GM21737 (cell line): ENCODE results near the gene PPP2R5C.

Source experiments
- ATAC-seq: cut with Tn5 transposase; IDR thresholded peaks from one replicate; pipeline ENCODE4 v1.9.1; 2021; ENCODE audit warnings: mild to moderate bottlenecking, moderate library complexity; ENCODE audit not compliant: unreplicated experiment

Gene PPP2R5C

DNA sequence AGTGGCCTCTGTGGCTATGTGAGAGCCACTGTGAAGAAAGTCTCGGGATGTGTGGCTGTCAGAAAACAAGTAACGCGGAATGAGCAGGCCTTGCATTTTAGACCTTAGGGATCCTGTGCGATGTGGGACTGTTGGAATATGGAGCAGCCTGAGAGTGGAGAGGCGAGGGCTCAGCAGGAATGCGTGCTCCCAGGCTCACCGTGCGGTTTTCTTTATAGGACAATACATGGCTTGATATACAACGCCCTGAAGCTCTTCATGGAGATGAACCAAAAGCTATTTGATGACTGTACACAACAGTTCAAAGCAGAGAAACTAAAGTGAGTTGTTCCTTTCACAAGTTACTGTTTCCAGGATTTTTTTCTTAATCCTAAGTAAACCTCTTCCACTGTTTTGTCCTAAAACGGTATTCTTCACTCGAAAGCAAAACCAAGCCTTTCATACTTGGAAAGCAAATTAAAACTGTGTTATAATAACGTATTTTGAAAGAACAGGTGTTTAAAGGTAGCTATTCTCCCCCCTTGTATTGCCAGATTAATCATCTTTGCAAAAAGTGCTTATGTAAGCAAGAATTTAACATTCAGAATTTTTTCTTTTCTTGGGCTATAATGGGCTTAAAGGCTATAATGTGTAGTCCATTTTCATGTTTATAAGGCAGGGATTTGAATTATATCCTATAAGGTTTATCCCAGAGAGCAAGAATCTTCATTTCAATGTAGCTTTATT is 148.0 kb downstream of the PPP2R5C start:
- ATAC-seq = no peak

DNA sequence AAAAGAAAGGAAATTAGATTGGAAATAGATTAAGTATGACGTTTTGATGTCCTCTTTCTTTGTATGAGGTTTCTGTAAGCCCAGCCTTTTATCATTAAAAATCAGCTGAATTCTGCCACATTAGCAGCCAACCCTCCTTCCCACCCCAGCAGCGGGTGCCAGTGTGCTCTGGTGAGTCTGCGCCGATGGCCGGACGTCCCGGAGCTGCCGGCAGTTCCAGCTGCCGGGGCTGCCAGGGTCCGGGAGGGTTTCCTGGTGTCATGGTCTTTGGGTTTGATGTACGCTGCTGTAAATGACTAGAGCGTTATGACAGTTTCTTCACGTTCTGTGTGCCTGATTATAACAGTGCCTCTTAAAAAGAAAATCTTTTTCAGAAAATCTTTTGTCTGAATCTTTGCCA is 151.3 kb downstream of the PPP2R5C start:
- ATAC-seq = no peak

DNA sequence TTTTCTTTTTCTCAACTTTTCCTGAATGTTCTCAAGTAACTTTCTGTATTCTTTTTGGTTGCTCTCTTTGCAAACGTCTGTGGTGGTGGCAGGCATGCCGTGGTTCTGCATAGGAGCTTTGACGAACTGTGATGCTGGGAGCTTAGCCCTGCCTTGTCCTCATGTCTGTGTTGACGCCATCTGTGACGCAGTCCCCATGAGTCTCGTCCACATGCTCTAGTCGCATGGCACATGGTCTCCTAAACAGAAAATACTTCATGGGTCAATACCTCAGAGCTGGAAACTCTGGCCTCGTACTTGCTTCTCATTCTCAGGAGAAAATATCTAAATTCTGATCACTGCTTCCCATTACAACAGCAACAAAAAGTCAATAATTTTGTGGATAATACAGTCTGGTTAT is 152.6 kb downstream of the PPP2R5C start:
- no peak for ATAC-seq

DNA sequence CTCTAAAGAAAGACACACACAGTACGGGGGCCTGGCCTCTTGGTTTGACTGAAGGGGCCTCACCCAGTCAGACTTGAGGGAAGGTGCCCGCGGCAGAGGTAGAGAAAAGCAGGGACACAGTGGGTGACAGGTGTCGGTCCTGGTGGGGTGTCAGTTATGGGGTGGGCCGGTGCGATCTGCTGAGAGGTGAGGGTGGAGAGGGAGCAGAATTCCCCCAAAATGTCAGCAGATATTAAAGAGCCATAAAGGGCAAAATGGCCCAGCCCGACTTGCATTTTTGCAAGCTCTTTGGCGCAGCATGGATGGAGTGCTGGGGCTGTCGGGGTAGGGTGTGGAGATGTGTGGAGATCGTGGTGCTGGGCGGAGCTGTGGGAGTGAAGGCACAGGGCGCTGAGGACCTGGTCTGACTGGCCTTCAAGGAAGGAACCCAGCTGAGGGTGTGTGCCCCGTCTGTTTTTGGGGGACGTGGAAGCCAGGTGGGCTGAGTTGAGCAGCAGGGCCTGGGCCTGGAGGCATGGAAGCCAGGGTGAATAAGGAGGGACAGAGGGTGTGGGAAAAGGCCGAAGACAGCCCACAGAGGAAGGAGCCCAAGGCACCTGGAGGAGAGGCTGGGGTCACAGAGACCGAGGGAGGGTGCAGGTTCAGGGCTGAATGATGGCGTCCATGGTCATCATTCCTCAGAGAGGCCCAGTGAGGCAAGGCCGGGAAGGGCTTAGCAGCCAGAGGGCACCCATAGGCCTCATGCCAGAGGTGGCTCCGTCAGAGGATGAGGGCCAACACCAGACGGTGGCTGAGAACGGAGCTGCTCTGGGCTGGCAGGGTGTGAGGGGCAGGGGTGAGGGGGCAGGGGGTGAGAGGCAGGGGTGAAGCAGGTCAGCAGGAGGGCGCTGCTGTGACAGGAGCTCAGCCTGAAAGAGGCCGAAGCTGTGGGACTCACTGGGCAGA is 154.6 kb downstream of the PPP2R5C start:
- ATAC-seq = no peak

DNA sequence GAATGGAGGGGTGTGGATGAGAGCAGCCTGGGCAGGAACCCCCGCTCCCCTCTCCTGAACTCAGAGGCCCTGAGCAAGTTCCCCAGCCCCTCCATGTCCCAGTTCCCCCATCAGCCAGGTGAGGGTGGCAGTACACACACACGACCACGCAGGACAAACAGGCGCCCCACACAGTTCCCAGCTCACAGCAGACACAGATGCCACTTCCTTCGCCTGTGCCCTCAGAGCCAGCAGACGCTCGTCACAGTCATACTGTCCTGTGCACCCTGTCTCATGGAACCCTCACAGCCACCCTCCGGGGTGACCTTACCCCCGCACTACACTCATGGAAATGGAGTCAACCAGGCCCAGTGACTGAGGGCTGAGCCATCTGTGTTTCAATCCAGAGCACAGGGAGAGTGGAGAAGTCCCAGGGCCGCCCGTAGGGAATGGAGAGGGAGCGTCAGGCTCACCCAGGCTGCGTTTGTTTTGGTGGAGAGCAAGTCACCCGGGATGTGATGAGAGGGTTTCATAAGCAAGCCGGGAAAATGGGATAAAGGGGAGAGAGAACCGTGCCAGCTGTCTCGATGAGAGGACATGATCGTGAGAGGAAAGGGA is 155.4 kb downstream of the PPP2R5C start:
- no peak for ATAC-seq

DNA sequence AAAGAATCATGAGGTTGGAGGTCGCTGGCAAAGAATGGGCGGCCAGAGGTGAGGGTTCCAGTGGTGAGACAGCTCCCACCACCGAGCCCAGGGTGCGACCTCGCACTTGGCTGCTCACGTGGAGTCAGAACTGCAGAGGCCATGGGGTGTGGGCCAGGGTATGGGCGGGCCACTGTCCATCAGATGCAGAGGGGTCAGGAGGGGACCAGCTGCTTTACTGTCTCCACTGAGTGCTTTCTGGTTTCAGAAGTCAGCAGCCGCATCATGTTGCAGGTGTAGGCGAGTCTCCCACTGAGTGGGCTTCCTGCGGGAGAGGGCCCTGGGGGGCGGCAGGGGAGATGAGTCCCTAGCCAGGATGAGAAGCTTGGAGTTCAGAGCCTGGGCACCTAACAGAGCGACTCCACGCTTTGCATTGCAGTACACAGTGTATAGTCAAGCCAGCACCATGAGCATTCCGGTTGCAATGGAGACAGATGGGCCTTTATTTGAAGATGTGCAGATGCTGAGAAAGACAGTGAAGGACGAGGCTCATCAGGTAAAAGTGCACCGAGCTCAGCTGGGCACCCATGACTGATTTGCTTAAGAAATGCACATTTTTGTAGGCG is 156.0 kb downstream of the PPP2R5C start:
- ATAC-seq = no peak

DNA sequence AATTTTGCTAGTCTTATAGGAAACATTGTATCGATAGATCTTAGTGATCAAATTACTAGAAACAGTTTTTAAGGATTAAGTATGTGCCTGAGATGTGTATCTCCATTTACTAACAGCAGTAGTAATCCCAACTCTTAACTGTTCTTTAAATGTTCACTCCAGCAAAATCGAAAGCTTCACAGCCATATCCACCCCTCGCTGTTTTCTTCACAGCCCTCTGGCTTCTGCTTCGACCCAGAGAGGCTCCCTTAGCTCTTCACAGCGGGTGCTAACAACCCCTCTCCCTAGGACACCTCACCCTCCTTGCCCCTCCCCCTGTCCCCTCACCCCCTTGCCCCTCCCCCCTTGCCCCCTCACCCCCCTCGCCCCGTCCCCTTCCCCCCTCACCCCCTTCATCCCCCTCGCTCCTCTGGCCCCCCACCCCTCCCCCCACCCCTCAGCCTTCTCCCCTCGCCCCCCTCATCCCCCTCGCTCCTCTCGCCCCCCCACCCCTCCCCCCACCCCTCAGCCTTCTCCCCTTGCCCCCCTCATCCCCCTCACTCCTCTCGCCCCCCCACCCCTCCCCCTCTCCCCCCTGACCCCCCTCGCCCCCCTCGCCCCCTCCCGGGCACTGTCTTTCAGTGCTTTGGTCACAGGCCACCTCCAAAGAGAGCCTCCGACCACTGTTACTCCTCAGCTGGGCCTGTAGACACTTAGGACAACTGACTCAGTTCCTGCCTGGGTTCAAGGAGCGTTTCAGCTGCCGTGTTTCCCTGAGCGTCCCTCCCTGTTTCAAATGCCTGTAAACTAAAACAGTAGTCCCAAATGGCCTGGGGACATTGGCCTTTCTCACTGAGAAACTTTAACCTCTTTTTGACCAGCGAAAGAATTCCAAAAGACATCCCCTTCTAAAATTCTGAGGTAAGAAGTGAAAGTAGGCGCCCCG is 156.8 kb downstream of the PPP2R5C start:
- ATAC-seq = no peak

DNA sequence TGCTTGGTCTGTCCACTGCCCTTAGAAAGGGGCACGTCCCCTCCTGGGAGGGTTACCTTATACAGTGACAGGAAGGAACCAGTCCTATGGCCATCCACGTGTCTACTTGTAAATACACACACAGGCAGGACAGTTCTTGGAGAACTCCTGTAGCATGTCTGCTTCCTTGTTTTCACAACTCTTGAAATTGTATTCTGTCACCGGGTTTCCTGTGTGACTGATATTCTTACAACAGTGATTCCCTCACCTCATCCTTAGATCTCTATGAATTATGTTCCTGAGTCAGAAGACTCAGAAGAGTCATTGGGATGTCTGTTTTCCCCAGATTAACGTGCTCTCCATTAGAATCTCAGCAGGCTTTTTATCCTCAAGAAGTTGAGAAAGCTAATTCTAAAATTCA is 158.8 kb downstream of the PPP2R5C start:
- ATAC-seq = no peak

DNA sequence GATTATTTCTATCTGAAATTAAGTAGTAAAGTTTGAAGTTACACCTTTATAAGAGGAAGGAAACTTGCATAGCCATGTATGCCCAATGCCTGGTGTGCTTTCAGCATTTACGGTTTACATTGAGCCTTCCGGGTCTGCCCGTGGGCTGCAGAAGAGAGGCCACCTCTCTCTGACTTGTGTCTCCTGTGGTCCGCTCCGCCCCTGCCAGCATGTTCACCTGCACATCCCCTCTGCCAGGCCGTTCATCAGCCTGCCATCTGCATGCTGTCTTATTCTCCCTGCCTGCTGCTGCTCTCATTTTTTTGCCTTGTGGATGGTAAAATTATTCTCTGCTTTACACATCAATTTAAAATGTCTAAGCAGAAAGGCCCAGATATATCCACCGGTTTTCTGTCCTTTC is 161.4 kb downstream of the PPP2R5C start:
- ATAC-seq = no peak

DNA sequence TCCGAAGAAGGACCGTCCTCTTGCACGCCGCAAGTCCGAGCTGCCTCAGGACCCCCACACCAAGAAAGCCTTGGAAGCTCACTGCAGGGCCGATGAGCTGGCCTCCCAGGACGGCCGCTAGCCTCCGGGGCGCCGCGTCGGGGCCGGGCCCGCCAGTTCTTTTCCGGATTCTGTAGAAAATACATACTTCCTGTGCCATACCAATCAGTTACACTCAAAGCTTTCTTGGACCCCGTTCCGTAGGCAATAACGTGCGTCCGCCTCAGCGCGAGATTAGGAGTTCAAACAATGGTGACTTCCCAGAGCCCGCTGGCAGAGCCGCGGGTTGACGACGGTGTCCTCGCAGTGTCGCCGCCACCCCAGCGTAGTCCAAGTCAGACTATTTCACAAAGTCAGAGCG is 163.6 kb downstream of the PPP2R5C start:
- ATAC-seq = no peak

DNA sequence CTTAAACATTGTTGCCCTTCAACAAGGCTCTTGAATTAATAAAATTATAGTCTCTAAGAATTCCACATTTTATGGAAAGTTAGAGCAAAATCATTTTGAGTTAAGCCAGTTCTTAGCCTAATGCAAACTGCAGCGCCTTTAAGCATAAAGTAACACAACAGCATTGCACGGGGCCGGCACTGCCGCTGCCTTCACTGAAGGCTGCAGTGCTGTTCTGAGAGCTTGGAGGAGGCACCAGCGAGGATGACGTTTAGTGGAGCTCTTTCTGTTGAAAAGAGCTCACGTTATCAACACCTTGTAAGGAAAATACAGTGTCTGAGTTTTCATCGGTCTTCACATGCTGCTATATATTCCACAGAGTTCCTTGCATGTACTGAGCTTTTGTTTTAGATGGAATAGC is 164.6 kb downstream of the PPP2R5C start:
- ATAC-seq = no peak

DNA sequence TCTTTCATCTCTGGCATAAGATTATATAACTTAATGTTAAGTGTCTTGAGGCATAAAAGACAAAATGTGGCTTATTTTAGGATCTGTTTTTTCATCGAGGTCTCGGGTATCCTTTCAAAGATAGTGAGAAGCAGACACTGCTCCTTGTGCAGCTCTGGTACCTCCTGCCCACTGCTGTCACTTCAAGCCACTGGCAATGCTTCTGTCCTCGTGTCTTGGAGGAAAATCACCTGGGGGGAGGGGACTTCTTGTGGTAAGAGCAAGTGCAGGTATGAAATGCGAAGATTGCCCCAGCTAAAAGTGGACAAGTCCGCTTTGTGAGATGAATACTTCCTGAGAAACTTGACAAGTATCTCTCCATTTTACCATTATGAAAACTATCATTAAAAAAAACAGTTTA is 165.1 kb downstream of the PPP2R5C start:
- no peak for ATAC-seq

DNA sequence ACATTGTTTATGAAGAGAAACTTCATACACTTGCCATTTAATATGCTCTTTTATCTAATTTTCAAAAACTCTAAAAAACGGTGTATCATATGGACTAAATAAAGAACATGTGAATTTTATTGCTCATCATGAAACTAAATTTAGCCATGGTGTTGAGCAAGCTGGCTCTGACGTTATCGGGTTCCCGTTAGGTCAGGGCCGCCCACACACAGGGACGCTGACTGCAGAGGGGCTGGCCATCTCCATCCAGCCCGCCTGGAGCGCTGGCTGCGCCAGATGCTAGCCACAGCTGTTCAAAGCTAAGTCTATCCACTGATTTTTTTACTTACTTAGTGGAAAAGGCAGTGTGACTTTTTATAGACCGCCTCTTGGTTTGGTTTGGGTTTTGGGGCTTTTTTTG is 166.3 kb downstream of the PPP2R5C start:
- no peak for ATAC-seq

DNA sequence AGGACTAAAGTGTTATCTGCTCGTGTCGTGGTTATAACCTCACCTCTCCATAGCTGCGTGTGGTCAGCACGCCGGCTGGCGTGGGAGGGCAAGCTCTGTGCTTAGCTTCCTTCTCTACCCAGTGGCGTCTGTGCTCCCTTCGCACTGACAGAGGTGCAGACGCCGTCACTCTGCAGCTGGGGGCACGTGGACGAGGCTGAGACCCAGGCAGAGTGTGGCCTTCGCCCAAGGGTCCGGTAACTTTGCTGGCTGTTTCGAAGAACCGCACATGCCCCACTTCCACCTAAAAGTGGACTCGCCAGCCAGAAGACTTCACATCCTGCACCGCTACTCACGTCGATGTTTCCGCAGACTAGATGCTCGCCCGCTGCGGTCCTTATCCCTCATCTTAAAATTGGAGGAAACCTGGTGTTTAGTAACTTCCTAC is 166.9 kb downstream of the PPP2R5C start:
- no peak for ATAC-seq

DNA sequence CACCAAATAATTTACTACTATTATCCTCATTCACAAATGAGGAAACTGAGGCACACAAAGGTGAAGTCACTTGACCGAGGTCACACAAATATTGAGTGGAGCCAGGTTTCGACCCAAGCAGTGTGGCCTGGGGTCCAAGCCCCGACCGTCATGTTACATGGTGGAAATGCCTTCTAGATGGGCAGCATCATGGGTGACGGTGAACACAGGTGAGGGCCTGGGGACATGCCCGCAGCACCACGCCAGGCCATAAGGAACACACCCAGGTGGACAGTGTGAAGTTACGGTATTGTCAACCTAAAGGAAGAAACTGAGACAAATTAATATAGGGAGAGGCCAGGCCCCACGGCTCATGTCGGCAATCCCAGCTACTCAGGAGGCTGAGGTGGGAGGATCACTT is 167.6 kb downstream of the PPP2R5C start:
- no peak for ATAC-seq

DNA sequence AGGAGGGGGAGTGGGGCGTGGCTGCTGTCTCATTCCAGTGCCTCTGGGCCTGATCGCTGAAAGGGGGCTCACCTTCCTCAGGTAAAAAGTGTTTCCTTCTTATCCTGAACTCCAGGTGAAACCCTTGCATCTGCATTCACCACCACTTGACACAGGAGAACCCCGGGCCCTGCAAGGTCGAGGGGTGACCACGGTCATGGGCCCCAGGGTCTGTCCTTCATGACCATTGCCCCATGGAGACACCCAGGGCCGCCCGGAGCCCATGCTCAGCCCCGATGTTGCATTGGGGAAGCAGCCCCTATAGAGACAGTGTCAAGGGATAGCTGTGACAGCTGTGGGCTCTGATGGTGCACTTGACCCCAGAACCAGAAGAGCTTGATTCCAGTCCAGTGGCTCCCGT is 168.4 kb downstream of the PPP2R5C start:
- no peak for ATAC-seq

DNA sequence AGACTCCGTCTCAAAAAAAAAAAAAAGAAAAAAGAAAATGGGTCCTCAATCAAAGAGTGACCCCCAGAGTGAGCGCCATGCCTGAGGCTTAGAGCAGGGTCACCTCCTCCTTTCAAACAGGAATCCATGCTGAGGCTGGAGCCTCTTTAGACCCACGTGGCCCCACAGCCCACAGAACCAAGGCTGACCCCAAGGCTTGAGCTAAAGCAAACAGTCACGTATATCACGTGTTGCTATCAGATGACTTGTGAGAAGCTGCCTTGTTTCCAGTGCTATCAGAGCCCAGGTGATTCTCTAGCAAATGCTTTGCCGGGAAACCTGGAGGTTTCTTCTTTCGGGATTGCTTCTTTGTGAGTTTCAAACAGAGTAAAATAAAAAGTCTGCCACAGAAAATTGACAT is 171.2 kb downstream of the PPP2R5C start:
- no peak for ATAC-seq

DNA sequence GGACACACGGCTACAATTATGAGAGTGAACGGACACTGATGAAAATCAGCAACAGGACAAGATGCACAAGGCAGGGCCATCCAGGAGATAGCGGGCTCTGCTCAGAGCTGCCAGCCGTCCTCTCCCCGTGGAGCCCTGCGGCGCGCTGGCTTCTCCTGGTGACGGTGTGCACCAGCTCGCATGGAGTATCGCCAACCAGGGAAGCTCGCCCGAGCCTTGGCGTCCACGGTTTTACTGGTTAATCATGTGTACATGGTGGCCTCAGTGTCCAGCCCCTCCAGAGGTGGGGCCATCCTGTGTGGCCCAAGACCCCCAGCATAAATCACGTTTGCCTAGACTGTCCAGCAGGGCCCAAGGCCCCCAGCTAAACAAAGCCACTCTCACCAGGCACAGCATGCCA is 171.7 kb downstream of the PPP2R5C start:
- ATAC-seq = no peak

DNA sequence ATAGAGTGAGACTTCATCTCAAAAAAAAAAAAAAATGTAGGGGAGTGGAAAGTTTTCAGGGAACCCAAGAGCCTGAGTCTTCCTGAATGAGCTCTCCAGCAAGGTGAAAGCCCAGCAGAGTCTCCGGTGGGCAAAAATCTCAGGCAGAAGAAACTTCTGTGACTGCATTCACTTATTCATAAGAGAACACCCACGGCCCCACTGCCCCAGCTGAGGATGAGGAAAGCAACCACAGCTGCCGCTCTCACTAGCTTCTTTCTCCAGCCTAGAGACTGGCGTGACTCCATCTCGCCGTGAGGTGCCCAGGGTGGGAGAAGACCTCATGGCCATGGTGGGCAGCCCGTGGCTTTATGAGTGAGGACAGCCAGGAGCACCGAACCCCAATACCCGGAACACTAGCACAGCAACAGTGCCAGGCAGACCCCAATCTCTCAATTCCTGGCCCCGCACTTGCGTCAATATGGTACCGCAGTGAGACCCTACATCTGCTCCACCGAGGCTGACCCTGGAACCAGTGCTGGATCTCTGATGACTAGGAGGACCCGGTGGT is 173.2 kb downstream of the PPP2R5C start:
- ATAC-seq = no peak
